Ecto neural progenitor cell (in vitro differentiated cells): ENCODE data around the gene GUCY1A1.

Source experiments
- DNase-seq: peaks from one replicate; pipeline ENCODE4 v3.0.0-alpha.2; 2018; ENCODE audit warnings: low spot score

The GUCY1A1 gene

DNA sequence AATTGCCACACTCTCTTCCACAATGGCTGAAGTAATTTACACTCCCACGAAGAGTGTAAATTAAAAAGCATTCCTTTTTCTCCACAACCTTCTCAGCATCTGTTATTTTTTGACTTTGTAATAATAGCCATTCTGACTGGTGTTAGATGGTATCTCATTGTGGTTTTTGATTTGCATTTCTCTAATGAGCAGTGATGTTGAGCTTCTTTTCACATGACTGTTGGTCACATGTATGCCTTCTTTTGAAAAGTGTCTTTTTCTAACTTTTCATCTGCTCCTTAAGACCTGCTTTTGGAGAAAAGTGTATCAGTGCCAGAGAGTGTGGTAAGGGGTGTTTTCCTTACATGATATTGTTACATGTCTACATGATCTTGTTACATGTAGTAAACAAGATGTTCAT is 25.7 kb downstream of the GUCY1A1 start:
- no peak for DNase-seq

DNA sequence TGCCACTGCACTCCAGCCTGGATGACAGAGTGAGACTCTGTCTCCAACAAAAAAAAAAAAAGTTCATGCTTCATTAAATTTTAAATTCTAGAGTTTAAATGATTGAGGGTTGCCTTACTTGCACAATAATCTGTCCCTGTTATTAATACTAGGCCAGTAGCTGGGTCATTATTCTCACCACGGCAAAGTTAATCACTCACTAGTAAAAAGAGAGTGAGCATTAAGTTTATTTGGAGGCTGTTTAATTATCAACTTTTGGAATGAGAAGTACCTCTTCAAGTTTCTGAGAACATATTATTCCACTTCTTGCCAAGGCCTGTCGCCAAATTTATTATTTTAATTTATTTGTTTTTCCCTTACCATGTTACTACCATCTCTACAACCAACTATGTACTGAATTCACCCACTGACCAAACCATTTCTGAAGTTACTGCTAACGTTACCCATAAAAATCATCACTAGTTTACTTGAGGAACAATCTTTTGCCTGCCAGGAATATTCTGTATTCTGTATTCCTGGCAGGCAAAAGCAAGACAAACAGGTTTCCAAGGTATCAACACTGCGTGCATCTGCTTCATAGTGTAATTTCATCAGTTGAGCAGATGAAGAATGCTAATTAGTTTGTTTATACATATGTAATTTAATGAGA is 26.5 kb downstream of the GUCY1A1 start:
- no peak for DNase-seq

DNA sequence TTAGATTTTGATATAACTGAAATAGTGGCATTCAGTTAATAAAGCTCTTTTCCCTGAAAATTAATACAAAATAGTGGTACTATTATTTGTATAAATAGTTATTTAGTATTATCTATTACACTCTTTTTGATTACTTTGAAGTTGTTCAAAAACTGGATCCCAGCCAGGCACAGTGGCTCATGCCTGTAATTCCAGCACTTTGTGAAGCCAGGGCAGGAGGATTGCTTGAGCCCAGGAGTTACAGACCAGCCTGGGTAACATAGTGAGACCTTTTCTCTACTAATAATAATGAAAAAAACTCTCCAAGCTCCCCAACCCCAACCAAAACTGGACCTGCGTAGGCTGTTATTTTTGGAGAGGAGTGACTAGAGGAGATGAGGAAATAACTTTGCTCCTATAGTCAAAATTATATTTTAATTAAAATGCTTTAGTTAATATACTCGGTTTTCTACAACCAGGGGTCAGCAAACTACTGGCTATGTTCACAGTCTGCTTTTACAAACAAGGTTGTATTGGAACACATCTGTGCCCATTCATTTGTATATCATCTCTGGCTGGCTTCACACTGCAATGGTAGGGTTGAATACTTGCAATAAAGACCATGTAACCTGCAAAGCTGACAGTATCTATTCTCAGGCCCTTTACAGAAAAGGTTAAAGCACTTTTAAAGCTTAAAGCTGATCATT is 27.6 kb downstream of the GUCY1A1 start:
- DNase-seq: no peak

DNA sequence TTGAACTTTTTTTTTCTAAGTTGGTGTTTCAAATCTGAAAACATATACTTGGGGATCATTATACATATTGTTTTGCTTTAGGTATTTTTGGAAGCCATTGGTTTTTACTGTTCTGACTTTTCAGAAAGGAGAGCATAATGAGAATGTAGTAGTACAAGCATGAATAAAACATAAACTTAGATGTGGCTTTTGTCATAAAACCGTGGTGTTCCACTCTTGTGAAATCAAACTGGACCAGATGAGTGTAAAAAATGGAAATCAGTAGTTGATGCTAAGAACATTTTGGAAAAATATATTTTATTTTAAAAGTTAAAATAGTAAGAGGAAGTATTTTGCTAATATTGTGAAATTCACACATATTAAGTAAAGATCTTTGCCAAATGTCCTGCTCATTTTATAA is 29.6 kb downstream of the GUCY1A1 start:
- no peak for DNase-seq

DNA sequence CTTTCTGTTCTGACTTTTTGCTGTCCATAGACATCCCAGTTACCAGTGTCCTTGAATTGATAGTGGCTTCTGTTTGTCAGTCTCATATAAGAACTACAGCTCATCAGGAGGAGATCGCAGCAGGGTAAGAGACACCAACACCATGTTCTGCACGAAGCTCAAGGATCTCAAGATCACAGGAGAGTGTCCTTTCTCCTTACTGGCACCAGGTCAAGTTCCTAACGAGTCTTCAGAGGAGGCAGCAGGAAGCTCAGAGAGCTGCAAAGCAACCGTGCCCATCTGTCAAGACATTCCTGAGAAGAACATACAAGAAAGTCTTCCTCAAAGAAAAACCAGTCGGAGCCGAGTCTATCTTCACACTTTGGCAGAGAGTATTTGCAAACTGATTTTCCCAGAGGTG is 30.1 kb downstream of the GUCY1A1 start:
- DNase-seq: no peak

DNA sequence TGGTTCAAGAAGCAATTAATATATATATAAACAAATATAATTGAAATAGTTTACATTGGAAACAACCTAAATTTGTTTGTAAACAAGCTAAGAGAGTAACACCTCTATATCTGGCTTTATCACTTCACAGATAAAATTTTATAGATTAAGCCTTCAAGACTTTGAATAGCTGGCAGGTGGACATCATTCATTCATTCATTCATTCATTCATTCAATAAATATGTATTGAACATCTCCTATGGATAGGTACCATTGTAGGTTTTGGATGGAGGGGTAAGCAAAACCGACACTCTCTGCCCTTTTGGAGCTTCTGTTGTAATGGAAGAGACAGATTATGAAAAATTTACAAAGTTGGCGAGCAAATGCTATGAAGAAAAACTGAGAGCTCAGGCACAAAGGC is 35.2 kb downstream of the GUCY1A1 start:
- no peak for DNase-seq

DNA sequence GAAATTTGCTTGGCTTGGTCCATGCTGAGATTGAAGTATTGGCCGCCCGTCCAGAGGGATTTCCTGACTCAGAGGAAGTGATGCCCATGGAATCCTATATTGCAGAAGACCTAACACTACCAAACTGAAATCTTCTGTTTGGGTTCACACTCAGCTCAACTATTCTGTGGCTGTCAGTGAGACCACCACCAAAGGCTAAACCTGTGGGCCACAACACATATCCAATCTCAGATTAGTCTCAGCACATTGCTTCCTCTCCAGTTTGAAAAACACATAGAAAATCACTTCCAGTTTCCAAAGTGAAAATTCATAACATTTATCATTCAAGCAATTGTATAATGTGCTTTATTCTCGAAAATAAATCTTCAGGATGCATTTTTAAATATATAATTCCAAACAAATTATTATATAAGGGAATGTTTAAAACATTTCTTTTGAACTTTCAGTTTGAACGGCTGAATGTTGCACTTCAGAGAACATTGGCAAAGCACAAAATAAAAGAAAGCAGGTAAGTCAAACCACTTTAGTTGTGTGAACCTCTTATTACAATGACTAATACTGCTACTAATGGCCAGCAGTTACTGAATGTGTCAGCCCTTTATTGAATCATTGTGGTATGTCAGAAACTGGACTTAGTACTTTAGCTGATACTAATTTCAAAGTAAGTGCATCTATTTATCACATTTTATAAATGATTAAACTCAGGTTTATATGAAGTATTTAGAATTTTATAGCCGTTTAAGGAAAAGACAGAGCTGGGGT is 37.0 kb downstream of the GUCY1A1 start:
- DNase-seq: no peak

DNA sequence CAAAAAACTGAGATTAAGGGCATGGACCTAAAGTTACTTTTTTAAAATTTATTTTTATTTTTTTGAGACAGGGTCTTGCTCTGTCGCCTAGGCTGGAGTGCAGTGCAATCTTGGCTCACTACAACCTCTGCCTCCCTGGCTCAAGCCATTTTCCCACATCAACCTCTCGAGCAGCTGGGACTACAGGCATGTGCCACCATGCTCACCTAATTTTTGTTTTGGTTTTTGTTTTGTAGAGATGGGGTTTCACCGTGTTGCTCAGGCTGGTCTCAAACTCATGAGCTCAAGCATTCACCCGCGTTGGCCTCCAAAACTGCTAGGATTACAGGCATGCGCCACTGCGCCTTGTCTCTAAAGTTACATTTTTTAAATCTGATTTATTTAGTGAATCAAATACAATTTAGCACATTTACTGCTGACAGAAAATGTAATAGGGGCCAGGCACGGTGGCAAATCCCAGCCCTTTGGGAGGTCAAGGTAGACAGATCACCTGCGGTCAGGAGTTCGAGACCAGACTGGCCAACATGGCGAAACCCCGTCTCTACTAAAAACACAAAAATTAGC is 38.3 kb downstream of the GUCY1A1 start:
- DNase-seq: no peak

DNA sequence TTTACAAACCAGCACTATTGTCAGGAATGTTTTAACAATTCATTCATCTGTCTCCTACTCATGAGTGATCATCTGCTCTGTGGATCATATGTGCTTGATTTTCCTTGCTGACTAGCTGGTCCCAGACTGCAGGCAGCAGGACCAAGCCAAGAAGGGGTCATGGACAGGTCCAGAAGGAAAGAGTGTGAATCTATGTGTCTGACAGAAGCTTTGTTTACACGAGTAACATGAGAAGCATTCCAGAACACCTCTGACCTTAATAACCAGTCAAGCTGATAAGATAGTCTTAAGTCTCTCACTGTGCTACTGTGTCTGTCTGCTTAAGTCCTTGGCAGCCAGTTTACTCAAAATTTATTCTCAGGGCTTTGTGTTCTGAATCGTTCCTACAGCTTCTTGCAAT is 39.0 kb downstream of the GUCY1A1 start:
- no peak for DNase-seq

DNA sequence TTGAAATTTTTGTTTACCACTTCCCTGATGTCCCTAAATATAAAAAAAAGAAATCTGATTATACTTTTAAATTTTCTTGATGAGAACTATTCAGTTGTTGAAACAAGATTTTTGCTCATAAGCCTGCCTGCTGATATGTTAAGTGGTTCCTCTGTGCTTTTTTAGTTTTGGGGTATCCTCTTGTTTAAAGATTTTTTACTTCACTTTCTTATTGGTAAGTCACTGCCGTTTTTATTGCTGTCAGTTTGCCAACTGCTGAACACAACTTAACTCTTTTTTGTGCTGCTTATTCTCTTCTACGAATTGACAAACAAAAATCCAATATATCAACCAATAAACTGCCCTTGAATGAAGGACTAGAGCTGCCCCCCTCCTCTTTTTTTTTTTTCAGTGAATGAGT is 39.5 kb downstream of the GUCY1A1 start:
- no peak for DNase-seq

DNA sequence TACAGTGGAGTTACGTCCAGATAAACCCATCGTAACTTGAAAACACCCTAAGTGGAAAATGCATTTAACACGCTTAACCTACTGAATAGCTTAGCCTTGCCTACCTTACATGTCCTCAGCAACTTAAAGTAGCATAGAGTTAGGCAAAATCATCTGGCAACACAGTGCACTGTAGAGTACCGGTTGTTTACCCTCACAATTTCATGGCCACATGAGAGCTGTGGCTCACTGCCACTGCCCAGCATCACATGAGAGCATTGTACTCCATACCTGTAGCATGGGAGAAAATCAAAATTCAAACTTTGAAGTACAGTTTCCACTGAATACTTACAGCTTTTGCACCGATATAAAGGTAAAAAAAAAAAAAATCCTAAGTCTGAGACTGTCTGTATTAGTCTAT is 40.6 kb downstream of the GUCY1A1 start:
- no peak for DNase-seq

DNA sequence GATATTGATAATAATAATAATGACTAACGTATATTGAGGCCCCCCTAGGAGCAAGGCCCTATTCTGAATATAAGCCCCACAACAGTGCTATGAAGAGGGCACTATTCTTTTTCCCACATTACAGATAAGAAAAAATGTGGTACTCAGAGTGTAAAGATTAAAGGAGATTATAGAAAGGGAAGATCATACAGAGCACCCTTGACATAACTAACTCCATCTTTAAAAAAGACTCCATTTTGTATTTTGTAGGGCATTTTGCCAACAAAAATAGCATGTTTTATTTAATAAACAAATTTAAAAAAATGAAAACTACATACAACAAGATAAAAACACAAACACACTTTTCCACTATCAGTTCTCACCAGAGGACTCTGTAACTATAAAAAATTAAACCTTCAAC is 42.1 kb downstream of the GUCY1A1 start:
- no peak for DNase-seq

DNA sequence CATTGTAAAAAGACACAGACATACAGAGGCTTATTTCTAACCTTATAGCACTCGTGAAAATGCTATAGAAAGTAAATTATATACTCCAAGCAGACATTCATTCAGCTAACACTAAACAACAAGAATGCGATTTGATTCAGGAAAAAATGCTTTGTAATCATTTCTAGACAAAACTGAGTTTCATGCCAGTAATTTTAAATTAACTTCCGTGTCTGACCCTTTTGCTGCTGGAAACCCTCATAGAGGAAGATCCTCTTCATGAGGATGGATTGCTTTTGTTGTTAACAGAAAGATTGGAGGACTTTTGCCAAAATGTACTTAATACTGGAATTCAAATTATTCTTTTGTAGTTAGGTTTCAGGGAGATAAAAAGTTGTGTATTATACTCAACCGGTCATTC is 43.3 kb downstream of the GUCY1A1 start:
- no peak for DNase-seq

DNA sequence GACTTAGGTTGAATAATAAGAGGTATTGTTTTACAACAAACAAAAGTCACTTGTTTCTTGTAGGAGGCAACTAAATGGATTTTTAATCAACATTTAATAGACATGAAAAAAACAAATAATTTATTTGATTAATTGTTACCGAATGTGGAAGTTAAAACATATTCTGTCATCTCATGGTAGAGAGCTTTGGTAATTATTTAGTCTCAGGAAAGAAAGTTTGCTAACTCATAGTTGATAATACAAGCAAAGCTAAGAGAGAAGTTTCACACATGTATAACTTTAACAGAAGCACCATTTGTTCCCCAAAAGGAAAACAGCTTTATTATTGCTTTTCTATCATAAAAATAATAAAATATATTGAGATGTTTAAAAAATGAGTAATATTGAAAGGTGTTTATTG is 44.9 kb downstream of the GUCY1A1 start:
- DNase-seq: no peak

DNA sequence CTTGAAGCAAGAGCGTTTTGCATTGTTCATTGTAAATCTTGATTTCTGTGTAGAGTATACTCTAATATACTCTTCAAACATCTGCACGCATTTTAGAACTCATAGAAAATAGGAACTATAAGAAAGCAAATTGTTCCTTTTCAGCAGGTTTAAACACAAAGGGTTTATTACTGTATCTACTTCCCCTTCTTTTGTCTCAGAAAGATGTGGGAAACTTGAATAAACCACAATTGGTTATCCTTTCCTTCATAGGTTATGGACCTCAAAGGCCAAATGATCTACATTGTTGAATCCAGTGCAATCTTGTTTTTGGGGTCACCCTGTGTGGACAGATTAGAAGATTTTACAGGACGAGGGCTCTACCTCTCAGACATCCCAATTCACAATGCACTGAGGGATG is 46.2 kb downstream of the GUCY1A1 start:
- DNase-seq: no peak

DNA sequence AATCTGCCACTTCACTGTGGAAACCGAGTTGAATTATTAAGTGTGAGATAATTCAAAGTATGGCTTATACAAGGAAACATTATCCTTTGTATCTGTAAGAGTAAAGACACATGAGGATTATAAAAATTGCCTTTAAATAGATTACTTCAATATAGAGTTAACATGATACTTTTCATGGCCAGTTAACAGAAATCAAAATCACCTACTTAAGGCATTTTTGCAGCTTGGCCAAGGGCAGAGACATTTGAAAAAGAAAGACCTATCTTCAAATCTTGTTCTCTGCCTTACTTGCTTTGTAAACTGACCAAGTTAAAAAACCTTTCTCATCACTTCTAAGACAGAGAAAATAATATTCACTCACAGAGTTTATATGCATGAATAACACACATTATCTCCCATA is 47.3 kb downstream of the GUCY1A1 start:
- DNase-seq: no peak

DNA sequence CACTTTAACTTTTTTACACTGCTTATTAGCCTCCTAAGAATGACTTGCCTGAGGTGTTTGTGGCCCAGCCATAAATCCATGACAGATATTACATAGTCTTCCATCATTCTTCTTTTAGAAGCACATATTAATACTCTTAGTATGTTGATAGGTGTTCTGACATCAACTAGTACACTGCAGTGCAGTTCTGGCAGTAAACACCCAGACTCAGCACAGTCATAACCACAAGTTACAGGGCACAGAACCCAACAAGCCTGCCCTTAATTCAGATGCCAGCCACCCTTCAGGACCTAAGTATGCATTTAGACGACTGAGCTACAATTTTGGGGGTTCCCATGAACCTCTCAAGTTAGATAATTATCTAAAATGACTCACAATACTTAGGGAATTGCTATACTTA is 55.7 kb downstream of the GUCY1A1 start:
- DNase-seq: no peak

DNA sequence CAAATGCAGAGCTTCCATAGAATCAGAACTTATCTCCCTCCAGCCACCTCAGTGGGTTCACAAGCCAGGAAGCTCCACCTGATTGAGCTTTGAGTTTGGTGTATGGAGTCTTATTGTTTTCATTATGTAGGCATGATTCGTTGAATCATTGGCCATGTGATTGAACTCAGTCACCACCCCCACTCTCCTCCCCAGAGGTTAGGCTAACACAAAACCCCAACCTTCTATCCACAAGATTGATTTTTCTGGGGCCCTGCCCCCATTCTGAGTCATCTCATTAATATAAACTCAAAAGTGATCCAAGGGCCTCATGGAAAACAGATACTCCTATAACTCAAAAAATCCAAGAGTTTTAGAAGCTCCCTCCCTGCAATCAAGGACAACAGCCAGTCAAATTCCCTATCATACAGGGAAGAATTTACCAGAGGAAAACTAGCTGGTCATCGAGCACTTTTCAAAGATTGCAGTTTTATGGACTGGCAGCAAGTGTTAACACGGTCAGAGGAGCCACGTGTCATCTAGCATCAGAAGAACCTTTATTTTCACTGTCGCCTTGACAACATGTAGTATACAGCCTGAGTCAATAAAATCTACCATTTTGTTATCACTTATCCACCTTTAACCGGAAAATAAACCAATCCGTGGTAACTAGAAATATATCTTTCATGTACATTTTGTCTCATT is 56.3 kb downstream of the GUCY1A1 start:
- DNase-seq: no peak

DNA sequence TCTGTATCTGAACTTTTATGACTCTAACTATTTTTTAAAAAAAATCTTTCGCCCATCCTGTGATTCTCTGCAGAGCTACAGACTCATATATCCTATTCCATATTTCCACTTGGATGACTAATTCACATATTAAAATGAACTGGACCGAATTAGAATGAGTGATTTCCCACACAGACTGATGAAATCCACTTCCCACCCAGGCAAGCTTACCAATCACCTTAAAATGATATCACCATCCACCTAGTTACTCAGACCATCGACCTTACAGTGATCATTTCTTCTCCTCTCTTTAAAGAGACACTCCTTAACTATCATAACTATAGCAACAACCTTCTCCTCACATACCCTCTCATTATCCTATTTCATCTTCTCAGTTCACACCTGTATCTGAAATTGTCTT is 58.1 kb downstream of the GUCY1A1 start:
- DNase-seq: no peak

DNA sequence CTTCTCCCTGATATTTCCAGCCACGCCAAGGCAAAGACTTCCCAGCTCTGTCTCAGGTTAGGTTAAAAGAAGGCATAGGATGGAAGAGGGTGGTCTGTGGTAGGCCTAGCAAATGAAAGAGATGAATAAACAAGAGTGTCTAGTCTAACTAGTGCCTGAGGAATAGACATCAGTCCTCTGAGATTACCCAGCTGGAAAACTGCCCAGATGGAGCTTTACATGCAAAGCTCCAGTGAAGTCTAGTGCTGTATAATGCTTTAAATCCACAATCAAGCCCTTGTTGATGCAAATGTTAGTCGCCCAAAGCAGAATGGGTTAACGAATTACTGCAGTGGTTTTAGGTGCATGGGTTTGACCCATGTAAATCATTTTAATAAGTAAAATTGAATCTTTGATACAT is 67.4 kb downstream of the GUCY1A1 start:
- DNase-seq: no peak

DNA sequence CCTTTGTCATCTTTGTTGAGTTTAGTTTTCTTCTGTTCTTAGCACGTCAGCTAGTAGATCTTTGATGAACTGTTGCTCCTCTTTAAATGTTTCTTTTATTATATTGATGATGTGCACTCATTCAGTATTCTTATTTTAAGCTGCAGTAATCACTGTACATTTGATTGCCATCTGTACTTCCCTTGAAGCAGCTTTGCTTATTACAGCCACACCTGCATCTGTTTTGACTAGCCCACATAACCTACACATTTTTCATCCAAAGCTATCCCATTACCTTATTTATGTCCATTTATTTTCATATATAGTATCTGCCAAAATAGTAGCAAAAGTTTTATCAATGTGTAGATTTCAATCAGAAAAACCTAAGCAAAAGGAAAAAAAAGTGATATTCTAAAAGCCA is 68.3 kb downstream of the GUCY1A1 start:
- DNase-seq: no peak

DNA sequence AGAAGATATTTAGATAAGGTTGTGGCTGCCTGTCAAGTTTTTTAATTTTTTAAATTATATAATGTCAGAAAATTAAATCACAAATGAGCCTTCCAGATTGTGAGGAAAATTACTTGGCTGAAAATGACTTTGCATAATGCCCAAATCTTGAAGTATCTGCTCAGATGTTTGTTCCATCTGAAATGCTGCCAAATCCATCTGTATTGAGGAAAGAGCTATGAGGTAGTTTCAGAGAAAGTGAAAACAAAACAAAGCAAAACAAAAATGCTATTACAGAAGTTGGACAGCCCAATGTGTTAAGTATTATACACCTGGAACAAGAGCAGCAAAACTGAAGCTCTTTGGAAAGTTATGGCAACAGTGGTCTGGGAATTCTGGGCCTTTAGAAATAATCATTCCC is 68.8 kb downstream of the GUCY1A1 start:
- no peak for DNase-seq

DNA sequence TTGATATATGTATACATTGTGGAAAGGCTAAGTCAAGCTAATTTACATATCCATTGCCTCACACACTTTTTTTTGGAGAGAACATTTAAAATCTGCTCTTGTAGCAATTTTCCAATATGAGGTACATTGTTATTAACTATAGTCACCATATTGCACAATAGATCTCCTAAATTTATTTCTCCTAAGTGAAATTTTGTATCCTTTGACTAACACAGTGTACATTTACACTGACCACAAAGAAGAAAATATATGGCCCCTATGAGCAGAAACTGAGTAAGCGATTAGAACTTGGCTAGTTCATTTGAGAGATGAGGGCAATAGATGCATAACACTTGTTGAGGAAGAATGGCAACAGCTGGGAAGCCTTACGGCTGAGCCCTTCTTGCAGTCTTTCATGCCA is 71.9 kb downstream of the GUCY1A1 start:
- DNase-seq: no peak
